Spleen (tissue), 11 donors: Measurements from ENCODE around the gene TOPORS. TPM values are rescaled to one million over a fixed set of nuclear protein-coding genes. Genes with fewer than 3 reads are reported as not detected.
A peak's percentile ranks its signal among the peaks of the same experiment; 100 is the strongest.

Experiments used
- DNase-seq: peaks from one replicate; pipeline ENCODE4 v3.0.0-alpha.2; 2020
- H3K27ac ChIP-seq, 8 donors: fragments of 200-600 bp; sonication (generic) in 7 of 8; 1 replicate in 4 of 8; 2 replicates in 4 of 8; pipeline versions ENCODE4 v1.5.0 to v1.8.0; 2016 to 2021; ENCODE audit warnings: inconsistent platforms in 4 of 8, mild to moderate bottlenecking in 4 of 8, moderate library complexity in 1 of 8
- H3K27me3 ChIP-seq, 7 donors: fragments of 200-600 bp; sonication (generic) in 6 of 7; replicated peaks in 1 of 7; 1 replicate in 4 of 7; 2 replicates in 3 of 7; pipeline versions ENCODE4 v1.5.0 to v1.8.0; 2016 to 2021; ENCODE audit warnings: inconsistent platforms in 3 of 7, mild to moderate bottlenecking in 1 of 7
- H3K36me3 ChIP-seq, 6 donors: fragments of 200-600 bp; sonication (generic) in 5 of 6; 1 replicate in 4 of 6; 2 replicates in 2 of 6; pipeline versions ENCODE4 v1.5.0 to v1.8.0; 2016 to 2021; ENCODE audit warnings: inconsistent platforms in 2 of 6
- H3K4me1 ChIP-seq, 6 donors: fragments of 200-600 bp; sonication (generic) in 5 of 6; 1 replicate in 3 of 6; 2 replicates in 3 of 6; pipeline versions ENCODE4 v1.5.0 to v1.8.0; 2016 to 2021; ENCODE audit warnings: inconsistent platforms in 3 of 6
- H3K4me3 ChIP-seq, 8 donors: fragments of 200-600 bp; sonication (generic) in 7 of 8; 1 replicate in 4 of 8; 2 replicates in 4 of 8; pipeline versions ENCODE4 v1.5.0 to v1.8.0; 2016 to 2021; ENCODE audit warnings: inconsistent platforms in 4 of 8, mild to moderate bottlenecking in 4 of 8, moderate library complexity in 2 of 8
- H3K9me3 ChIP-seq, 8 donors: fragments of 200-600 bp; sonication (generic) in 7 of 8; 1 replicate in 4 of 8; 2 replicates in 4 of 8; pipeline versions ENCODE4 v1.5.0 to v1.8.0; 2016 to 2021; ENCODE audit warnings: inconsistent platforms in 4 of 8
- CTCF ChIP-seq, 11 experiments: fragments of 200-600 bp in 7 of 11; fragments of 450-650 bp in 4 of 11; sonication (generic) in 4 of 11; IDR thresholded peaks in 8 of 11; conservative IDR thresholded peaks in 3 of 11; 1 replicate in 7 of 11; 2 replicates in 4 of 11; pipeline versions ENCODE4 v1.4.0 to v1.8.0; 2016 to 2021; ENCODE audit warnings: antibody characterized with exemption in 11 of 11, inconsistent platforms in 4 of 11, mild to moderate bottlenecking in 1 of 11
- POLR2A ChIP-seq, 3 donors: fragments of 450-650 bp; IDR thresholded peaks; one replicate each; pipeline ENCODE4 v1.5.1; 2017; ENCODE audit warnings: antibody characterized with exemption in 3 of 3, mild to moderate bottlenecking in 1 of 3
- POLR2AphosphoS5 ChIP-seq, 3 donors: sonication (generic); formaldehyde crosslinking; IDR thresholded peaks; one replicate each; pipeline ENCODE4 v1.5.1; 2017; ENCODE audit warnings: antibody characterized with exemption in 3 of 3
- WGBS, 5 donors: extraction: QIAGEN DNeasy Blood & Tissue Kit in 3 of 5; methylation state at CpG; one replicate each; pipeline versions ENCODE4 v1.1.5 to v1.1.7; 2013 to 2018; 5-methylcytosine and 5-hydroxymethylcytosine counted together
- intact Hi-C: fragments of 100-400 bp; cut with DNase I; formaldehyde crosslinking; loops from one replicate; pipeline ENCODE4 v1.15.0; 2023; ENCODE audit warnings: low total_unique reads
- polyA plus RNA-seq, 3 donors: library from polyadenylated mRNA; stranded (reverse); fragments of 200-250 nt; gene quantifications; one replicate each; pipeline ENCODE4 v1.2.1, GENCODE V29; 2013
- total RNA-seq, 7 donors: library from RNA; depleted of rRNA in 3 of 7; stranded (reverse); fragments of >200 nt in 3 of 7; fragmentation: NEBNext Ultra II Directional in 4 of 7; extraction: Animal tissue kit (Norgen Biotek cat#: 25700) in 4 of 7; gene quantifications; one replicate each; pipeline versions ENCODE4 v1.1.0 to v1.2.1, GENCODE V29; 2016 to 2021
- donor health status: healthy with polysubstance abuse.
- donor health status: DM: no; HTN: no; CAD: no; lungs with moderate emphysema.
- donor health status: DM: no; HTN: no; CAD: no.
- donor health status: Bipolar disorder and iron deficiency.
- donor health status: healthy.
- donor health status: DM: no; HTN: no; CAD: no.
- donor health status: DM: yes; HTN: yes; CAD: no.

TOPORS gene
- total and polyA plus RNA-seq, 10 donors, result 5.2 to 28.7 (median 15.8) TPM

DNA sequence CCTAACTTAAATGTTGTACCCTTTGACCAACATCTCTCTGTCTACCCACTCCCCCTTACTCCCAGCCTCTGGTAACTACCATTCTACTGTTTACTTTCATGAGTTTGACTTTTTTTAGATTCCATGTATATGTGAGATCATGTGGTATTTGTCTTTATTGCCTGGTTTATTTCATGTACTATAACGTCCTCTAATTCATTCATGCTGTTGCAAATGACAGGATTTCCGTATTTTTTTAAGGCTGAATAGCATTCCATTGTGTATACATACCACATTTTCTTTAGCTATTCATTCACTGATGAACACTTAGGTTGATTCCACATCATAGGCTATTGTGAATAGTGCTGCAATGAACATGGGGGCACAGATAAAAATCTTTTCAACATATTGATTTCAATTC is 32.4 kb upstream of the TOPORS start:
- intact Hi-C loops, result no loop called here
- peaks cover 0 to 20% (median 0%) of the 10 kb centered on the region in 7 donors for H3K27me3 ChIP-seq
- WGBS, 5 donors, result 39 to 65% (median 46%) methylated on average over 2 of the region's 2 CpGs
- H3K4me1 ChIP-seq, result peaks cover 0 to 7% (median under 1%) of the 10 kb centered on the region in 6 donors
- no peaks in the 10 kb centered on the region for H3K36me3 ChIP-seq
- no peak overlapping the region for H3K27ac ChIP-seq
- H3K4me3 ChIP-seq, result no peak overlapping the region
- DNase-seq, result no peak
- TF ChIP-seq POLR2A (IDR thresholded peaks at IDR 0.05) (no peak), POLR2AphosphoS5 (IDR thresholded peaks at IDR 0.05) (no peak), CTCF (IDR thresholded peaks at IDR 0.05 in 8 of 11, conservative IDR thresholded peaks at IDR 0.05 in 3 of 11) (no peak)
- H3K9me3 ChIP-seq, result no peaks in the 10 kb centered on the region

- TF ChIP-seq CTCF (IDR thresholded peaks at IDR 0.05 in 8 of 11, conservative IDR thresholded peaks at IDR 0.05 in 3 of 11) (peak in 9 of 11 experiments; percentile 16 to 57 (median 38)), POLR2A (IDR thresholded peaks at IDR 0.05) (no peak)
- 32 to 55% (median 42%) methylated on average over 3 of the region's 3 CpGs for WGBS, 5 donors
- peaks cover 0 to 11% (median 0%) of the 10 kb centered on the region in 6 donors for H3K4me1 ChIP-seq
- intact Hi-C loops, result loop anchor here (2.0 kb wide), 1 partner anchor 203 kb away; no protein-coding TSS in a partner anchor
- peaks cover 0 to 35% (median 0%) of the 10 kb centered on the region in 7 donors for H3K27me3 ChIP-seq
- no peaks in the 10 kb centered on the region for H3K36me3 ChIP-seq
- H3K9me3 ChIP-seq, result no peaks in the 10 kb centered on the region
- no peak overlapping the region for H3K27ac ChIP-seq
- no peak for DNase-seq
- no peak overlapping the region for H3K4me3 ChIP-seq
These were observed 29.2 kb upstream of the TOPORS start for GRCh38 chr9:32581512-32582143.

- Histone ChIP-seq H3K27ac (no peak overlapping the region), H3K4me3 (no peak overlapping the region), H3K9me3 (no peaks in the 10 kb centered on the region), H3K27me3 (peaks cover 0 to 35% (median 0%) of the 10 kb centered on the region in 7 donors), H3K4me1 (peaks cover 0 to 11% (median 0%) of the 10 kb centered on the region in 6 donors), H3K36me3 (no peaks in the 10 kb centered on the region)
- no peak for TF ChIP-seq CTCF (IDR thresholded peaks at IDR 0.05 in 8 of 11, conservative IDR thresholded peaks at IDR 0.05 in 3 of 11)
- no peak for TF ChIP-seq POLR2AphosphoS5 (IDR thresholded peaks at IDR 0.05)
- no peak for TF ChIP-seq POLR2A (IDR thresholded peaks at IDR 0.05)
- no peak for DNase-seq
- 14 to 27% (median 21%) methylated on average over 3 of the region's 3 CpGs for WGBS, 5 donors
- intact Hi-C loops, result loop anchor here (2.0 kb wide), 1 partner anchor 202 kb away; no protein-coding TSS in a partner anchor
These were observed 28.4 kb upstream of the TOPORS start for GRCh38 chr9:32580631-32581300.

GRCh38 chr9:32579706-32580331 is 27.4 kb upstream of the TOPORS start:
- Histone ChIP-seq H3K4me1 (peaks cover 0 to 11% (median 0%) of the 10 kb centered on the region in 6 donors), H3K27ac (no peak overlapping the region), H3K4me3 (peak overlapping the region in 2 of 8 donors; percentile 5 to 16), H3K27me3 (peaks cover 0 to 35% (median 0%) of the 10 kb centered on the region in 7 donors), H3K9me3 (no peaks in the 10 kb centered on the region), H3K36me3 (no peaks in the 10 kb centered on the region)
- intact Hi-C loops, result loop anchor here (2.0 kb wide), 1 partner anchor 201 kb away; no protein-coding TSS in a partner anchor
- DNase-seq, result peak; percentile 88
- WGBS, 5 donors, result 19 to 23% (median 20%) methylated on average over 4 of the region's 4 CpGs
- TF ChIP-seq POLR2A (IDR thresholded peaks at IDR 0.05), result no peak
- no peak for TF ChIP-seq POLR2AphosphoS5 (IDR thresholded peaks at IDR 0.05)
- peak; percentile 78 to 95 (median 82) for TF ChIP-seq CTCF (IDR thresholded peaks at IDR 0.05 in 8 of 11, conservative IDR thresholded peaks at IDR 0.05 in 3 of 11)
